GM19438 (cell line): ENCODE results near the gene AREL1.

Experiments
- ATAC-seq: cut with Tn5 transposase; IDR thresholded peaks from one replicate; pipeline ENCODE4 v1.9.1; 2021; ENCODE audit warnings: low read depth; ENCODE audit not compliant: unreplicated experiment

The AREL1 gene

GRCh38 chr14:74615735-74616134, 97.1 kb downstream of the AREL1 start:
- ATAC-seq: no peak

GRCh38 chr14:74614508-74615495, 98.1 kb downstream of the AREL1 start:
- ATAC-seq: no peak

GRCh38 chr14:74613211-74613914, 99.5 kb downstream of the AREL1 start:
- no peak for ATAC-seq

DNA sequence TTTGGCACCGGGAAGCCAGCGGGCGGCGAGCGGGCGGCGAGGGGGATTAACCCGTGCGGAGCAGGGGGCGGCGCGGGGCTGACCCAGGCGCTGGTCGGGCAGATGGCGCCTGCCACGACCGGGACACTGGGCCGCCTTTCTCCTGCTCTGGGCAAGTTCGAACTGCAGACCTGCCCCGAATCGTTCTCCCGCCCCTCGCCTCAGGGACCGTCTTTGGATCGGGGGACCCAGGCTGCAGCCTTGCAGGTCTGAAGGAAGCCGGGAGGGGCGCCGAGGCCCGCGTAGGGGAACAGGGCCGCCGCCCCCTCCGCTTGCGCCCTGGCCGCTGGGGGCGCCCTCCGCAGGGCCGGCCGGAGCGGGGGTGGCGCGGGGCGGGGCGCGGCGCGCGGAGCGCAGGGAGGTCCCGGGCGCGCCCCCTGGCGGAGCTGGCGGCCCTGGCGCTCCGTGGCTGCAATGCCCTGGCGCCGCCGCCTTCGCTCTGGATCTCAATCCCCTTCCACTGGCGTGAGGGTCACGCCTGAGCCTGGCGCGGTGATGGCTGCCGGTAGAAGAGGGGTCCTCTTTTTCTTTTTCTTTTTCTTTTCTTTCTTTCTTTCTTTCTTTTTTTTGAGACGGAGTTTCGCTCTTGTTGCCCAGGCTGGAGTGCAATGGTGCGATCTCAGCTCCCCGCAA, 100.4 kb downstream of the AREL1 start:
- ATAC-seq: no peak

DNA sequence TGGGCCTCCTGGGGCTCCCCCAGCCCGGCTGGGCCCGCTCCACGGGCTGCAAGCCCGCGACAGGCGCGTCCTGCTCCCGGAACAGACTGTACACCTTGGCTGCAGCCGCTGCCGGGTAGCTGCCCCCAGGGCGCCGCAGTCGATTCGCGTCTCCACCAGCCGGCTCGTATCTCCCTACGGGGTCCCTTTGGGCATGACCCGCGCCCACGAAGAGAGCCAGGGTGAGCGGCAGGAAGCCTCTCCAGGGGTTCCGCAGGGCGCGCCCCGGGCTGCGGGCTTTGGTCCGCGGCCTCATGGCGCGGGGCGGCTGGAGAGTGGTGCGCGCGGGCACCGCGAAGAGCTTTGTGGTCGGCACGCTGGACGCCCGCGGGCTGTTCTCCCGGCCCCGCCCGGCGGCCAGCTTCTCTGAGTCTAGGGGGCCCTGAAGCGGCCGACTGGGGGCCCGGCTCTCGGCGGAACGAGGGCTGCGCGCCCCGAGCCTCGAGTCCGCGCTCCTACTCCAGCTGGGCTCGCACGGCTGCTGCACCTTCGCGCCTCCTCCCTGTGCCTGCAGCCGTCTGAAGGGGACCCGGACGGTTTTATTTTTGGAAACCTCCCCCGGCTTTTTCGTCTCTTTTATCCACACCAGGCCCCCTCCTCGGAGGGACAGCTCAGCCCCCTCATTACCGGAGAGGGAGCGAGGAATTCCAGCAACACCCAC, 101.1 kb downstream of the AREL1 start, which contains the start of gene LTBP2:
LTBP2 (minus strand) TSS at position 588 of the 700 bp plus-strand sequence; CDS start at position 295, 293 bp downstream.
- no peak for ATAC-seq
